COLO668 (cell line): ENCODE results near the gene ZNF536.
"Not testable (repeated sequence)": the region's sequence is repeated elsewhere in the genome, so short reads cannot be mapped to it uniquely, and the experiment has no call there.

Experiments used
- DNase-seq: peaks from one replicate; lab custom pipeline; 2025; ENCODE audit not compliant: unreplicated experiment; lab: John Stamatoyannopoulos, UW

ZNF536 gene

DNA sequence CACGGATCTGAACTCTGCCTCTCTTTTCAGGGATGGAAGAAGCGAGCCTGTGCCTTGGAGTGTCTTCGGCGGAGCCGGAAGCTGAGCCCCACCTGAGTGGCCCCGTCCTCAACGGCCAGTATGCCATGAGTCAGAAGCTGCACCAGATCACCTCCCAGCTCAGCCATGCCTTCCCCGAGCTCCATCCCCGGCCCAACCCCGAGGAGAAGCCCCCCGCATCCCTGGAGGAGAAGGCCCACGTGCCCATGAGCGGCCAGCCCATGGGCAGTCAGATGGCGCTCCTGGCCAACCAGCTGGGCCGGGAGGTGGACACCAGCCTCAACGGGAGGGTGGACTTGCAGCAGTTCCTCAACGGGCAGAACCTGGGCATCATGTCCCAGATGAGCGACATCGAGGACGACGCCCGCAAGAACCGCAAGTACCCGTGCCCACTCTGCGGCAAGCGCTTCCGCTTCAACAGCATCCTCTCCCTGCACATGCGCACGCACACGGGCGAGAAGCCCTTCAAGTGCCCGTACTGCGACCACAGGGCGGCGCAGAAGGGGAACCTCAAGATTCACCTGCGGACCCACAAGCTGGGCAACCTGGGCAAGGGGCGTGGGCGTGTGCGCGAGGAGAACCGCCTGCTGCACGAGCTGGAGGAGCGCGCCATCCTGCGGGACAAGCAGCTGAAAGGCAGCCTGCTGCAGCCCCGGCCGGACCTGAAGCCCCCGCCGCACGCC, 71.5 kb downstream of the ZNF536 start:
- no peak for DNase-seq

GRCh38 chr19:30444253-30444671, 72.1 kb downstream of the ZNF536 start:
- no peak for DNase-seq

GRCh38 chr19:30444686-30445232, 72.6 kb downstream of the ZNF536 start:
- no peak for DNase-seq

- DNase-seq, result no peak
Observed at GRCh38 chr19:30445385-30445784, 73.2 kb downstream of the ZNF536 start.

DNA sequence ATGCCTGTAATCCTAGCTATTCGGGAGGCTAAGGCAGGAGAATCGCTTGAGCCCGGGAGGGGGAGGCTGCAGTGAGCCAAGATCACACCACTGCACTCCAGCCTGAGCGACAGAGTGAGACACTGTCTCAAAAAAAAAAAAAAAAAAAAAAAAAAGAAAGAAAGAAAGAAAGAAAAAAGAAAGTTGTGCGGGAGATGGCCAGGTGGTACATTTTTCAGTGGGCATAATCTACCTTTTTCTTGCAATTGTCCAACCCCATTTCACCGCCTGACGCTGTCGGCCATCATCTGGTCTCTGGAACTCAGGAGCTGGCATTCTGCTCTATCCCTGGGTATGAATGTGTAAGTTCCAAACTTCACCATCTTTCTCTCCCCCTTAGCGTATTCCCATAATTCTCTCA, 73.9 kb downstream of the ZNF536 start:
- DNase-seq, result not testable (repeated sequence)

- no peak for DNase-seq
Observed at GRCh38 chr19:30446850-30447552, 74.8 kb downstream of the ZNF536 start.

DNA sequence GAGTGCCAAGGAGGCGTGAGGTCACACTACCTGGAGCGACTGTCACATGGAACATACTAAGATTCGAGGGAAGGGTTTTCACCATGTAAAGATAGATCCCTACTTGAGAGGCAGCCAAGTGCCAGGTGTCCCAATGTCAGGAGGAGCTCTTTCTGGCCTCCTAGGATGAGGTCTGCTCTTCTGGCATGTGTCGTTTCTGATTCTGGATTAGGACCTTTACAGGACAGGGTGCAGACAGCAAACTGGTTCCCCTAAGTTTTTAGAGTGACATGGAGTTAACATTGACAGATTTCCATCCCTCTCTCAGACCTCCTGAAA, 75.3 kb downstream of the ZNF536 start:
- no peak for DNase-seq

- no peak for DNase-seq
Observed at GRCh38 chr19:30448386-30449077, 76.3 kb downstream of the ZNF536 start.

DNA sequence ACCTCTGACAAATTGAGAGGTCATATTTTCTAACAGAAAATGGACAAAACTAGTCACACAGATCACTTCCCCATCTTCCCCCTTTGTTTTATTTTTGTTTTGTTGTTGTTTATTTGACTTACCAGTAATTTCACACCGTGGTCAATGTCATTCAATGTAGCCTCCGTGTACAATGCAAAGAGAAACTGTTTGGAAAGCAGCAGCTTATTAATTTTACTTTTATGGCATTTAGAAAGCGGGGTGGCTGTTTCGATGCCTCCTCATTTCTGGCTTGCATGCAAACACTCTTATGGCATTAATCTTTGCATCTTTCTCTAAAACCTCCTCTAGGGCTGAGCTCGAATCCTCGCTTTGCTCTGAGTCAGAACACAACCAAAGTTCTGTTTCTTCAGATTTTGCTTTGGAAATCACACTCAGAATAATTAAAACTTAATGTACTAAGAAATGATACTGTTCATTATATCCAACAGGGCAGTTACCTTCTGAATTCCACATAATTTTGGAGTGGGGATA, 77.0 kb downstream of the ZNF536 start:
- no peak for DNase-seq

- no peak for DNase-seq
Observed at GRCh38 chr19:30449673-30450072, 77.5 kb downstream of the ZNF536 start.

DNA sequence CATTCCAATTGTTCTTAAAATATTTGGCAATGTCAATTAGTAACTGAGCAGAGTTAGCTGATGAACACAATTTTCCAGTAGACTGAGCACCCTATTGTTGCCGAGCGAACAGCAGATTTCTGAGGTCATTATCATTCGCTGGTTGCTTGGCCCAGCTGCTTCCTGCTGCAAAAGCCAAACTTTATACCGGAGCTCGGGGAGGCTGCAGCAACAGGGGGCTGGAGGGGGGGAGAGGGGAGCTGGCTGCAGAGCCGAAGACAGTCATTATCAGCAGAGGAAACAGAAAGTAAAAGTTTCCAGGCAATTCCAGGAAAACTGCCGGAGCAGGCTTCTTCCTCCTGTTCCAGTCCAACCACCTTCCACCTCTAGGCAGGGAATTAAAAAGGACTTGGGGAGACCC, 77.9 kb downstream of the ZNF536 start:
- DNase-seq, result no peak

DNA sequence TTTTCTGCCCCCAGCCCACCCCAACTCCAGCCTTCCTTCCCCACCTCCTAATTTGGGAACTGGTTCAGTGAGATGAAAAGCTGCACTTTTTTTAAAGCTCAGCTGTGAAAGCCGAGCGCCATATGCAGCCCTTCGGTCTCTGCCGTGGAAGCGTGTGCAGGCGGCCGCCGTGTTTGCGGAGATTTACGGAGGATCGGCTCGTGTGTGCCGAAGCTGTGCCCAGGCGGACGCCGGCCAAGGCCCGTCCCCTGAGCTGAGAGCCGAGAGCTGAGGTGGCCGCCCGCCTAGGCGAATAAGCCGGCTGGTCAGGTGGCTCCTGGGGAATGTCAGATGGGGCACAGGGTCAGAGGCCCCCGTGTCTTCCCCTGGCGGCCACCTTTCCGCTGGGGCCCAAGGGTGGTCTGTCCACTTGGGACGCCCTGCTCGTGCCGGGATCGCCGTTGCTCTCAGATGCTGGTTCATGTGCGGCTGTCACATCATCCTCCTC, 78.7 kb downstream of the ZNF536 start:
- no peak for DNase-seq

- DNase-seq, result no peak
Observed at GRCh38 chr19:30452931-30453330, 80.7 kb downstream of the ZNF536 start.

- DNase-seq, result no peak
Observed at GRCh38 chr19:30453743-30454142, 81.6 kb downstream of the ZNF536 start.

DNA sequence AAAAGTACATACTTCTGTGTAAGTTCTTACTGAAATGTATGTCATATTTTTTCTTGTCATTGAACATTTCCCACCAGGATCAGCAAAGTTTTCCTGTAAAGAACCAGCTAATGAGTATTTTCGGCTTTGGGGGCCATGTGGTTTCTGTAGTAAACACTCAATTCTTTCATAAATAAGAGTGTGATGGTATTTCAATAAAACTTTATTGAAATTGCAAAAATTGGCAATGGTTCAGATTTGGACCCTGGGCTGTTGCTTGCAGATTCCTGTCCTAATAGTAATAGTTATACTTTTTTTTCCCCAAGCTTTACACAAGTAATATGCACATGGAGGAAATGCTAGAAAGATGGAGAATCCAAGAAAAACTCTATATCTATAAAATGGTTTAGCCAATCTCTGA, 83.7 kb downstream of the ZNF536 start:
- no peak for DNase-seq

- no peak for DNase-seq
Observed at GRCh38 chr19:30457484-30457883, 85.3 kb downstream of the ZNF536 start.

GRCh38 chr19:30459859-30460258, 87.7 kb downstream of the ZNF536 start:
- no peak for DNase-seq

GRCh38 chr19:30464162-30464561, 92.0 kb downstream of the ZNF536 start:
- DNase-seq, result no peak

- DNase-seq, result not testable (repeated sequence)
Observed at GRCh38 chr19:30466598-30466997, 94.4 kb downstream of the ZNF536 start.

GRCh38 chr19:30467239-30467638, 95.1 kb downstream of the ZNF536 start:
- DNase-seq, result no peak

DNA sequence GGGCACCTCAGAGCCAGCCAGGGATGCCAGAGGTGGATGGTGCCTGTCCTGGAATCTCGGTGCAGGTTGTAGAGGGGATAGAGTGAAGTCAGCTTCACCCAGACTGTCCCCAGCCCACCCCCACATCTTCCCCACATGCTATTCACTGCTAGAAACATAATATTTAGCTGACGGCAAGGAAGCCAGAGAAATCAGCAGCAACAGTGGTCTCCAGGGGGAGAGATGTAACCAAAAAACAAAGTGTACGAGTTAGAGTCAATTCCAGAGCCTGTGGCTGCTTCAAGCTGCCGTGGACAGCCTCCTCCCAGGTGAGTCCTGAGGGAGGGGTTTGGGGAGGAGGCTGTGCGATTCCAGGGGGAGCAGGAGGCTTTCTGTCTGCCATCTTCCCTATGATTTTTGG, 97.6 kb downstream of the ZNF536 start:
- DNase-seq, result no peak

DNA sequence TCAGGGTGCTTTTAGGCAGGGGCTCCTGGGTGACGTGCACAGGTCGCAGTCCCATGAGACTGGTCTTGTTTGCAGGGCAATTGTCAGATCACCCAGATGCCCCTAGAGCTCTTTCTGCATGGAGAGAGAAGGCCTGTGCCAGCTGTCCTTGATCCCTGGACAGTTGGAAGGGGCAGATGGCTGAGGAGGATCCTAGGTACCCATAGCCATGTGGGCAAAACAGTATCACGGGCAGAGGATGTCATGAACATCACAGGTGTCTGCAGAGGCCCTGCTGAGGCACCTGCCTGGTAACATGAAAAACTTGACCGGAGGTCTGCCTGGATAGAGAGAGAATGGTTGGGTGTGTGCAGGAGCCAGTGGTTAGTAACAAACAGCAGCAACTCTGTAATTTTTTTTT, 99.3 kb downstream of the ZNF536 start:
- DNase-seq, result no peak
